HS-5 (cell line): ENCODE data around the gene RBM26.

ENCODE experiments used
- DNase-seq: peaks from one replicate; pipeline ENCODE4 v3.0.0-alpha.2; 2012; ENCODE audit warnings: low read depth

RBM26 gene

DNA sequence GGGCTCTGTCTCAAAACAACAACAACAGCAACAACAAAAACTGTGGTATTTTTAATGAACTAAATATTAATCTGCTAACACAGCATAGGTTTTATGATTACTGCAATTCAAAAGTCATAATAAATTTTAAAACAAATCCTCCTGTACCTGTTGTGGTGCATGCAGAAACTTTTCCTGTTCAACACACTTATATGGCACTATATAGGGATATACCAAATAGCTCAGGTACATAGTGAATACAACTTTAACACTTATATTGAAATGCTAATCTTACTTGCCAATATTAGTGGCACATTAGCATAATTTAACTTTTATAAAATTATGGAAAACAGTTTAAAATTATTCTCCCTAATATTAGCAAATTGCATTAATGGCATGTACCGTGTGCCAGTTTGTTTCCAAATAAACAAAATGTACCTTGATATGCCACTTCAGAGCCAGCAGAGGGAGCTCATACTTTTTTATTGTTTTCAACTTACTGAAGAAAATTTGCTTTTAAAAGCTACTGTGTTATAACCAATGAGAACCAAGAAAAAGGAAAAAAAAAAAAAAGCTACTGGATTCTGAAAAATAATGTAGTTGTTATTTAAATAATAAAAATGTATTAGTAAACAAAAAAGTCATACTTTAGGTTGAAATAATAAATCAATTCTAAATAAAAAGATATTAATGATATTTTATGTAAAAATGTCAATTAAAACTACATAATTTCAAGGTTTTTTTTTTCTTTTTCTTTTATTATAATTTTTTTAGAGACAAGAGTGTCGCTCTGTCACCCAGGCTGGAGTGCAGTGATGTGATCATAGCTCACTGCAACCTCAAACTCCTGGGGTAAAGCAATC is 18.0 kb upstream of the RBM26 start:
- DNase-seq, result no peak

- no peak for DNase-seq
Observed at GRCh38 chr13:79423340-79423739, 17.3 kb upstream of the RBM26 start.

GRCh38 chr13:79419365-79419764 is 13.3 kb upstream of the RBM26 start:
- DNase-seq, result no peak

- no peak for DNase-seq
Observed at GRCh38 chr13:79417741-79418140, 11.7 kb upstream of the RBM26 start.

DNA sequence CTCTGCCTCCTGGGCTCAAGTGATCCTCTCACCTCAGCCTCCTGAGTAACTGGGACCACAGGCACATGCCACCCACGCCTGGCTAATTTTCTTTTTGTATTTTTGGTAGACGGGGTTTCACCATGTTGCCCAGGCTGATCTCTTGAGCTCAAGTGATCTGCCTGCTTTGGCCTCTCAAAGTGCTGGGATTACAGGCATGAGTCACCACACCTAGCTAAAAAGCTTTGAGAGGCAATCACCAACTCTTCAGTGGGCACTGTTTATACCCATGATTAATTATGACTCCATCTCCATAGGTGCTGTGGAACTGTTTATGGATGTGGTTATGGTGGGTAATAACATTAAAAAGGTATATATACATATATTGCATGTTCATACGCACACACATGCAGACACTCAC is 7.5 kb upstream of the RBM26 start:
- no peak for DNase-seq

DNA sequence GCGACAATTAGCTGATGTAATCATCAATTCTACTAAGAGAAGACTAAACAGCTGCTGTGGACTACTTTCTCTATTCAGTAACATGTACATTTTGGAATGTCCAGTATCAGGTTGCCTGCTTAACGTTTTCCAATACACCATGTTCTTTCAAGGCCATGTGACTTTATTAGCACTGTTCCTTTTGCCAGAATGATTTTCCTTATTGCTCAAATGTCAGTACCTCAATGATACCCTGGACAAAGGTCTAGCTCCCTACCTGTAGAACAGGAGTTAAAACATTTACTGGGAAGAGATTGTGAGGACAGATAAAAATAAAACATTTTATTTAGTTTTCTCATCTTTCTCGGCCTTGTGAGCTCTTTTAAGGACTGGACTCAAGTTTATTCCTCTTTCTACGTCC is 3.8 kb upstream of the RBM26 start:
- no peak for DNase-seq

DNA sequence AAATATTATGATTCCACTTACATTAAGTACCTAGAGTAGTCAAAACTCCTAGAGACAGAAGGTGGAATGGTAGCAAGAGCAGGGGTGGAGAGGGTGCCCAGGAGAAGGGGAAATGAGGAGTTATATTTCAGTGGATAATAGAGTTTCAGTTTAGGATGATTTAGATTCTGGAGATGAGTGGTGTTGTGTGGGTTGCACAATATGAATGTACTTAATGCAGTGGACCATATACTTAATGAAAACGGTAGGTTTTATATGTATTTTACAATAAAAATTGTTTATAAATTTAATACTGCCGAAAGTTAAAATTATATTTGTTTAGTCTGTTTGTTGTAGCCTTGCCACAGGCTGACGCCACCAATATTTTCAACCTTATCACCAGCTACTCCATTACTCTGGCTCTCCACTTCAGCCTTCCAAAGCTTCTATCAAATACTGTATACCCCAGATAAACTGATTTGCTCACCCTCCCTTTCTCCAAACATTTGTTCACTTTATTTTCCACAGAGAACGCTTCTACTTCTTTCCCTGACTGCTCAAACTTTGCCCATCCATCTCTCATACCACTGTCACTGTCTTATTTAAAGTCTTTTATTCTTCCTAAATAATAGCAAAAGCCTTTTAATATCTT is 1.4 kb upstream of the RBM26 start:
- DNase-seq, result no peak

GRCh38 chr13:79406597-79406908 is 498 bp upstream of the RBM26 start:
- no peak for DNase-seq

DNA sequence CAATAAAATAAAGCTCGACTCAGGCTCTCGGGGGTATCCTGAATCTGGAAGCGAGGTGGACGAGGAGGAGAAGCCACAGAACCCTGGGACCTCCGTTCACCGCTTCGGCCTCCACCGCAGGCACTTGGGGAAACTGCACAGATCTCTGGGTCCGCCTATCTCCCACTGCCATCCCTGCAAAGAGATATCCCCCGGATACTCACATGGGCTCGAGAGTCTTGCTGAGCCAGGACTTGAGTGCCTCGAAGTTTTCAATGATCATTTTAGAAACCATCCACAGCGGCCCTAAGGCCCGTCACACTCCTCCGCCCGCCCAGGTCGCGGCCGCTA is 589 bp downstream of the RBM26 start:
- DNase-seq, result no peak

DNA sequence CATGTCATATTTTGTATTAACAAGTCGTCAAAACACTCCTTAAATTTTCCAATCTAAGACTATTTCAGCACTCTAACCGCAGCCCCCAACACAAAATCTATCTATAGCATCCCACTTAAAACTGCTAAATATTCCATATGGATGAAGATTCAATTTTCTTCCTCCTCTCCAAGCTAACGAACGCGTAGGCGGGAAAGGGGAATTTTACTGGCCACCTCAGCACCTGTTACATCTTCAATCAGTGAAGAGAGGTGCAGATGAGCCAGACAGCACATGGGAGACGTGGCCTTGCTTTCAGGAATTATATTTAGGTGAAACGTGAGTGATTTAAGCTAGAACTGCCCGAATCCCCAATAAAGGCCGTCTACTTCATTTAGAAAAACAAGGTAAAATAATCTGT is 1.1 kb downstream of the RBM26 start:
- no peak for DNase-seq

GRCh38 chr13:79404361-79404760 is 1.7 kb downstream of the RBM26 start:
- no peak for DNase-seq

DNA sequence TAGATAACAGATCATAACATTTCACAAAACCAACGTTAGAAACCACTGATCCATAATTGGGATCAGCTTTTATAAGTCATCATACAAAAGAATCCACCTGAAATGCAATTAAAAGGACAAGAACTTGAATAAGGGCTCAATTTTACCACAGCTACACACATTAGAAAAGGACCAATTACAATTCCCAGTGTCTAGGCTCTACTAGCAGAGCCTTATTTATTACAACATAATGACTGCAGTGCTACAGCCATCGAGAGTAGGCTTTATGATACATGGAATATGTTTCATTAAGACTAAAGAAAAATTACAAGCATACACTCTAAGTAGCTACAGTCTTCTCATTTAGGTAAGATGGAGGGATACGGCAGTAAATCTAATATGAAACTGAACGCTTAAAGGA is 2.9 kb downstream of the RBM26 start:
- no peak for DNase-seq

DNA sequence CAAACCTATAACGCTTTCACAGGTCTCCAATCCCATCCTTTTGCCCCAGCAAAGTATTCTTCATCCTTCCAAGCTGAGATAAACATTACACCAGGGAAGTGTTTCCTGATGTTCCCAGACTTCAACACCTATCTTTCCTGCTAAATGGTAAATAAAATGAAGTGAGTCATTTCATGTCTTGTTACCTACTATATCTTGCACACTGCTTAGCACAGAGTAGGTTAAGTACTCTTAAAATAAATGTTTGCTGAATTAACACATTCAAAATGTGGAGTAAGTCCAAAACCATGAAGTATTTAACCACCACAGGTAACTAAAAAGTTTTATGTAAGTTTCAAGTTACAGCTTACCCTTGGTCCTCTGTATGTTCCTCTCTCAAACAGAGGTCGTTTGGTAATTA is 3.4 kb downstream of the RBM26 start:
- no peak for DNase-seq

DNA sequence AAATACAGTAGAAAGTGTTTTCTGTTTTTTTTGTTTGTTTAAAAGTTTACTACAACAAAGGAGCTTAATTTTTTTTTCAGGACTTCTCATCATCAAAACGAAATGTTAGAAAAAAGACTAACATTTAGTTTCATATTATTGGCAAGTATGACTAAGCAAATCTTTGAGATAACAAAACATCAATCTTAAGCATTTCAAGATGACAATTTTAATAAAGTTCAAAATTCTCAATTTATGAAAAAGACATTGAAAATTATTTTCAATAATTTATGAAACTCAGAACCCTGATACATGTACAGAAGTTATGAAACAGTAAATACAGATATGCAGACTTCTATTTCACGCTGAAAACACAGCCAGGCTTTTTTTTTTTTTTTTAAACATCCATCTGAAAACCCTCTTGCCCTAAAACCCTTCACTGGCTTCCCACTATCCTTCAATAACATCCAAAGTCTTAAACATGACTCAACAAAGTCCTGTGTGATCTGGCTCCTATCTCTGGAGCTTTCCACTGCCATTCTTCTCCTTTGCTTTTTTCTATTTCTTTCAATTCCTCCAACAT is 3.9 kb downstream of the RBM26 start:
- DNase-seq, result no peak

- DNase-seq, result no peak
Observed at GRCh38 chr13:79401259-79402070, 4.6 kb downstream of the RBM26 start.

DNA sequence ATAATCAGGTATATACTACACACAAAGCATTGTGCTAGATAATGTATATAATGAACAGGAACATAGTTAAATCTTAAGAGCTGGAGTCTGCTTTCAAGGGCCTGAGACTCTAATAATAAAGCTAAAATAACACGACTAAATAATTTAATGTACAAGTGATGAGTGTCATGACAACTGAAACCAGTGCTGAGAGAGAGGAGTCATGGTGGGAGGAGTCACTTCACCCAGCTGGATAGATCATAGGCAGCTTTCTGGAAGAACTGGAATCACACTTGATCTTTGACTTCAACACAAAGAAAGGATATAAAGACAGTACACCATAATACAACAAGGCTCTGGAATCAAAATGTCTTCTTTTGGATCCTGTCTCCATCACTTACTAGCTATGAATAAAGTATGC is 7.1 kb downstream of the RBM26 start:
- no peak for DNase-seq

DNA sequence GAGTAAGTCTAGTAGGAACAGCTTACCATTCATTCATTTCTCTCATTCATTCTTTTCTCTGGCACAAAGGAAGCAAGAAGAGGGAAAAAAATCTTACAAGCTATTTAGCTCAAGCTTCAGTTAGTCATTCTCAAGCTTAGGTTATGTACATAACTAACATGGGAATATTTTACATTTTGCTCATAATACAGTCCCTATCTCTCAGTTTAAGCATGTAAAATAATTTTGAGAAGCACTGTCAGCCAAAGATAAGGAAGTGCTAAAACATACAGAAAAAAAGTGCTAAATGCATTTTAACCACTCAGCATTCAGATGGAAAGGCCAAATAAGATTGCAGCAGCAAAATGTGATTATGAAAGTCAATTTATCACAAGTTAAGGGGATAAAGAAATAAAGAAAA is 7.9 kb downstream of the RBM26 start:
- no peak for DNase-seq

- no peak for DNase-seq
Observed at GRCh38 chr13:79395881-79396280, 10.2 kb downstream of the RBM26 start.

GRCh38 chr13:79393564-79394249 is 12.3 kb downstream of the RBM26 start:
- no peak for DNase-seq

DNA sequence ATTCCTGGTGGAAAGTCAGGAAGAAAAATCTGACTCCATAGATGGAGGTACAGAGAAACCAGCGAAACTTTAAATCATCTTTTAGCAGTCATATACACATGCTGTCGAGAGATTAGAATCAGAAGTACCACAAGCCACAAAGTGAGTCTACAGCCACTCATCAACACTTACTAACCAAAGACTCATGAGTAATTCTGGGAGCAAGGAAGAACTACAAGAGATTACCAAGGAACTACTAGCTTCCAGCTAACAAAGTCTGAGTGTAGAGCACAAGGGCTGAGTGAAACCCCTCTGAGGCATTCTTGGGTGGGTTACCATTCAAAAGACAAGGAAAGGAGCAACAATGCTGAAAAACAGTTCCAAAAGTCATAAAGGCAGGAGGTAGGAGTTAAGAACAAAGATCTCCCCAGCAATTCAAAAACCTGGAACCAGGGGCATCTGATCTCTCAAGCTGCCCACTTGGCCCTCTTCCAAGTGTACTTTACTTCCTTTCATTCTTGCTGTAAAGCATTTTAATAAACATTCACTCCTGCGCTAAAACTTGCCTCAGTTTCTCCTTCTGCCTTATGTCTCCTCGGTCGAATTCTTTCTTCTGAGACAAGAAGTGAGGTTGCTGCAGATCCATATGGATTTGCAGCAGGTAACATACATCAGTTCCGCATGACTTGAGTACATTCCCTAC is 13.0 kb downstream of the RBM26 start:
- DNase-seq, result no peak

- DNase-seq, result no peak
Observed at GRCh38 chr13:79389026-79389425, 17.0 kb downstream of the RBM26 start.

DNA sequence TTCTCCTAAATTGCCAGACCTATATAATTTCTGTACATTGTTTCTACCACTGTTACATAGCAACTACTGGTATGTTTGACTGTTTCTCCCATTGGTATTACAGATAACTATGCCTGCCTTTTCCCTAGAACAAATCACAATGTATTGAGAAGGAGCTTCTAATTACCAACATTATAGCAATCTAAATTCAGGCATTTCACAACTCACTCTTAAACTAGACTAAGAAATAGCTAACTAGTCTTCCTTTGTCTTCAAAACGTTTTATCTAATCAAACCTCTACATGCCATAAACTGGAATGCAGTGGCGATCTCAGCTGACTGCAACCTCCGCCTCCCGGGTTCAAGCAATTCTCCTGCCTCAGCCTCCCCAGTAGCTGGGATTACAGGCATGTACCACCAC is 18.2 kb downstream of the RBM26 start:
- no peak for DNase-seq
